Thyroid gland (tissue), 4 donors: ENCODE data around the gene ENTPD8. TPM values are rescaled to one million over a fixed set of nuclear protein-coding genes. Genes with fewer than 3 reads are reported as not detected.

Experiments used
- DNase-seq, 2 donors: peaks; one replicate each; pipeline ENCODE4 v3.0.0-alpha.2; 2019
- H3K27ac ChIP-seq, 3 donors: fragments of 200-600 bp; sonication (generic); 1 replicate in 2 of 3; 2 replicates in 1 of 3; pipeline ENCODE4 v1.5.1; 2016 to 2019; ENCODE audit warnings: mild to moderate bottlenecking in 1 of 3, moderate library complexity in 1 of 3
- H3K27me3 ChIP-seq: fragments of 200-600 bp; sonication (generic); one replicate; pipeline ENCODE4 v1.5.1; 2019
- H3K36me3 ChIP-seq, 2 donors: fragments of 200-600 bp; sonication (generic); one replicate each; pipeline ENCODE4 v1.5.1; 2016 to 2019
- H3K4me1 ChIP-seq, 2 donors: fragments of 200-600 bp; sonication (generic); one replicate each; pipeline ENCODE4 v1.5.1; 2017 to 2019
- H3K4me3 ChIP-seq, 3 donors: fragments of 200-600 bp; sonication (generic); replicated peaks in 1 of 3; 1 replicate in 2 of 3; 2 replicates in 1 of 3; pipeline ENCODE4 v1.5.1; 2016; ENCODE audit warnings: mild to moderate bottlenecking in 1 of 3
- H3K9me3 ChIP-seq: fragments of 200-600 bp; sonication (generic); one replicate; pipeline ENCODE4 v1.5.1; 2017
- CTCF ChIP-seq, 6 experiments: fragments of 200-600 bp in 3 of 6; fragments of 450-650 bp in 3 of 6; sonication (generic) in 3 of 6; IDR thresholded peaks; one replicate each; pipeline ENCODE4 v1.5.1; 2016 to 2019; ENCODE audit warnings: antibody characterized with exemption in 6 of 6, mild to moderate bottlenecking in 2 of 6, inconsistent platforms in 1 of 6, moderate library complexity in 1 of 6
- POLR2A ChIP-seq, 2 donors: fragments of 450-650 bp; IDR thresholded peaks; one replicate each; pipeline ENCODE4 v1.6.1; 2017; ENCODE audit warnings: antibody characterized with exemption in 2 of 2, mild to moderate bottlenecking in 2 of 2, moderate library complexity in 1 of 2
- WGBS, 2 donors: methylation state at CpG; one replicate each; pipeline ENCODE4 v1.1.5; 2017; 5-methylcytosine and 5-hydroxymethylcytosine counted together
- intact Hi-C: fragments of 100-400 bp; cut with DNase I; formaldehyde crosslinking; loops from one replicate; pipeline ENCODE4 v1.15.1; 2023
- total RNA-seq, 4 donors: library from RNA; depleted of rRNA; stranded (reverse); fragments of >200 nt; gene quantifications; one replicate each; pipeline ENCODE4 v1.2.3, GENCODE V29; 2016

ENTPD8 gene
- total RNA-seq, 4 donors from 2014 or later, result 0.29 to 0.78 TPM; not detected in 2

GRCh38 chr9:137445275-137445807, 4.2 kb upstream of the ENTPD8 start:
- WGBS, 2 donors, result 16 to 24% methylated on average over 13 to 14 of the region's 14 CpGs
- Histone ChIP-seq H3K27me3 (no peaks in the 10 kb centered on the region), H3K27ac (no peak overlapping the region), H3K36me3 (no peaks in the 10 kb centered on the region), H3K9me3 (no peaks in the 10 kb centered on the region), H3K4me1 (peaks cover 5 to 17% of the 10 kb centered on the region in 2 donors), H3K4me3 (no peak overlapping the region)
- peak; percentile 72 to 81 for DNase-seq
- intact Hi-C loops, result no loop called here
- TF ChIP-seq CTCF (IDR thresholded peaks at IDR 0.05), result peak; percentile 76 to 88 (median 83)
- no peak for TF ChIP-seq POLR2A (IDR thresholded peaks at IDR 0.05)

- peaks cover 5 to 17% of the 10 kb centered on the region in 2 donors for H3K4me1 ChIP-seq
- 83 to 92% methylated on average over 14 of the region's 14 CpGs for WGBS, 2 donors
- TF ChIP-seq POLR2A (IDR thresholded peaks at IDR 0.05), result no peak
- TF ChIP-seq CTCF (IDR thresholded peaks at IDR 0.05), result no peak
- no peaks in the 10 kb centered on the region for H3K36me3 ChIP-seq
- no peaks in the 10 kb centered on the region for H3K27me3 ChIP-seq
- no peak overlapping the region for H3K27ac ChIP-seq
- H3K4me3 ChIP-seq, result no peak overlapping the region
- intact Hi-C loops, result no loop called here
- no peaks in the 10 kb centered on the region for H3K9me3 ChIP-seq
- DNase-seq, result no peak
These were observed 3.1 kb upstream of the ENTPD8 start for GRCh38 chr9:137444106-137444790.

- WGBS, 2 donors, result 11 to 12% methylated on average over 4 to 7 of the region's 7 CpGs
- H3K4me3 ChIP-seq, result peak overlapping the region in 1 of 3 donors; percentile 40
- no peaks in the 10 kb centered on the region for H3K36me3 ChIP-seq
- TF ChIP-seq CTCF (IDR thresholded peaks at IDR 0.05) (no peak), POLR2A (IDR thresholded peaks at IDR 0.05) (no peak)
- H3K27ac ChIP-seq, result no peak overlapping the region
- peaks cover 5 to 29% of the 10 kb centered on the region in 2 donors for H3K4me1 ChIP-seq
- no peak for DNase-seq
- intact Hi-C loops, result no loop called here
- no peaks in the 10 kb centered on the region for H3K9me3 ChIP-seq
- H3K27me3 ChIP-seq, result no peaks in the 10 kb centered on the region
These were observed 771 bp upstream of the ENTPD8 start for GRCh38 chr9:137441935-137442321.

GRCh38 chr9:137439158-137439714, 1.9 kb downstream of the ENTPD8 start:
- no peaks in the 10 kb centered on the region for H3K36me3 ChIP-seq
- H3K27me3 ChIP-seq, result no peaks in the 10 kb centered on the region
- no peak for DNase-seq
- H3K4me3 ChIP-seq, result no peak overlapping the region
- H3K9me3 ChIP-seq, result no peaks in the 10 kb centered on the region
- 72 to 80% methylated on average over 2 to 8 of the region's 18 CpGs for WGBS, 2 donors
- H3K4me1 ChIP-seq, result peaks cover 5 to 34% of the 10 kb centered on the region in 2 donors
- H3K27ac ChIP-seq, result no peak overlapping the region
- TF ChIP-seq CTCF (IDR thresholded peaks at IDR 0.05) (no peak), POLR2A (IDR thresholded peaks at IDR 0.05) (no peak)
- intact Hi-C loops, result no loop called here

DNA sequence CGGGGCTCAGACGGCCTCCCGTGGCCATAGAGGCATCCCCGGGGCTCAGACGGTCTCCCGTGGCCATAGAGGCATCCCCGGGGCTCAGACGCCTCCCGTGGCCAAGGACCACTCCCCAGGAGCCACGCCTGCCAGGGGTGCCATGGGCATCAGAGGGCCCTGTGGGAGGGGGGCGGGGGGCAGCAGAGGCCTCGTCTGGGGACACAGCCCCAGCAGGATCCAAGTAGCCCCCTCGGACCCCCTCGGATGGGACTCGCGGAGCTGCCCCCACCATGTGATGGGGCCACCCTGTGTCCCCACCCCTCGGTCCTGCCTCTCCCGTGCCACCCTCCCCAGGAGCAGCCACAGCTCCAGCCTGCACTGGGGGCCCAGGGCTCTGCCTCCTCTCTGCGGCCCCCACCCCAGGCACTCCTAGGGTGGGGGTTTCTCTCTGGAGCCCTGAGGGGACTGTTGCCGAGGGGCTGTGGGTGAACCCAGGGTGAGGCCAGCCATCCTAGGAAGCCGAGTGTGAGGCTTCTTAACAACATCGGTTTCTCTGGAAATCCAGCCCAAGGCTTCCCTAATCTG, 2.5 kb downstream of the ENTPD8 start:
- peaks cover 5 to 34% of the 10 kb centered on the region in 2 donors for H3K4me1 ChIP-seq
- H3K9me3 ChIP-seq, result no peaks in the 10 kb centered on the region
- WGBS, 2 donors, result 77 to 89% methylated on average over 5 of the region's 22 CpGs
- H3K4me3 ChIP-seq, result no peak overlapping the region
- no peak overlapping the region for H3K27ac ChIP-seq
- no peaks in the 10 kb centered on the region for H3K36me3 ChIP-seq
- H3K27me3 ChIP-seq, result no peaks in the 10 kb centered on the region
- TF ChIP-seq CTCF (IDR thresholded peaks at IDR 0.05) (no peak), POLR2A (IDR thresholded peaks at IDR 0.05) (no peak)
- intact Hi-C loops, result no loop called here
- DNase-seq, result no peak
